Astrocyte of the cerebellum (primary cell): ENCODE measurements around the gene DHRS12.

Experiments
- DNase-seq: peaks from one replicate; pipeline ENCODE4 v3.0.0-alpha.2; 2011; ENCODE audit warnings: low read depth
- H3K4me3 ChIP-seq: 2 replicates; pipeline ENCODE4 v1.5.1; 2011; ENCODE audit warnings: mild to moderate bottlenecking, low read depth, low read length, moderate library complexity
- in situ Hi-C: cut with HindIII; loops from 2 replicates; pipeline ENCODE4 v1.10.0; 2017; ENCODE audit warnings: low sequenced_read_pairs
- TF ChIP-seq, protein P1 (sequence below): IDR thresholded peaks from 2 replicates; pipeline ENCODE4 v1.5.1; 2012; ENCODE audit warnings: low read length, low read depth, moderate library complexity, mild to moderate bottlenecking; ENCODE audit errors: missing control alignments

Gene DHRS12

DNA sequence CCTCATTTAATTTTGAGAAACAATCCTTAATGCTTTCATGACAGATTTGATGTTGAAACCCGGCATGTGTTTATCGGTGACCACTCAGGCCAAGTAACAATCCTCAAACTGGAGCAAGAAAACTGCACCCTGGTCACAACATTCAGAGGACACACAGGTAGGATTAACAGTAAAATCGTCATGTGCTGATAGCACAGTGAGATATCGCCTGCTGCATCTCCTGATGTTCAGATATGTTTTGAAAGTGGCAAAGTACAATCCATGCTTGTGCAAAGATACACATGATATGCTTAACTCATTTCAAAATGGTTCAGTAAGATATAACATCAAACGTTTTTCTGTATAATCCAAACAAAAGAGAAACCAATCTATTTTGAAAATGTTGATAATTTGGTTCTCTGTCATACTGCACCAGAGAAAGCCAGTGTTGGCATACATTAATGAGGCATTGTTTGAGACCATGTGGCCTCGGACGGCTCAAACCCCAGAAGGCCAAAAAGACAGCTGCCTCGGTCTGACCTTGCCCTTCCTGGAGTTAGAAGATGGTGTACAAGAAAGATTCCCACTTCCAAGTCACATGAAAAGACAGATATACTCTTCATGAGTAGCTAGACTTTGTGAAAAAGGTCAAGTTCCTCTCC is 76.2 kb downstream of the DHRS12 start:
- in situ Hi-C loops: loop anchor here (10.0 to 25.0 kb wide), 2 partner anchors 103 to 265 kb away; partner anchors contain the start of gene INTS6
- TF ChIP-seq, protein P1, sequence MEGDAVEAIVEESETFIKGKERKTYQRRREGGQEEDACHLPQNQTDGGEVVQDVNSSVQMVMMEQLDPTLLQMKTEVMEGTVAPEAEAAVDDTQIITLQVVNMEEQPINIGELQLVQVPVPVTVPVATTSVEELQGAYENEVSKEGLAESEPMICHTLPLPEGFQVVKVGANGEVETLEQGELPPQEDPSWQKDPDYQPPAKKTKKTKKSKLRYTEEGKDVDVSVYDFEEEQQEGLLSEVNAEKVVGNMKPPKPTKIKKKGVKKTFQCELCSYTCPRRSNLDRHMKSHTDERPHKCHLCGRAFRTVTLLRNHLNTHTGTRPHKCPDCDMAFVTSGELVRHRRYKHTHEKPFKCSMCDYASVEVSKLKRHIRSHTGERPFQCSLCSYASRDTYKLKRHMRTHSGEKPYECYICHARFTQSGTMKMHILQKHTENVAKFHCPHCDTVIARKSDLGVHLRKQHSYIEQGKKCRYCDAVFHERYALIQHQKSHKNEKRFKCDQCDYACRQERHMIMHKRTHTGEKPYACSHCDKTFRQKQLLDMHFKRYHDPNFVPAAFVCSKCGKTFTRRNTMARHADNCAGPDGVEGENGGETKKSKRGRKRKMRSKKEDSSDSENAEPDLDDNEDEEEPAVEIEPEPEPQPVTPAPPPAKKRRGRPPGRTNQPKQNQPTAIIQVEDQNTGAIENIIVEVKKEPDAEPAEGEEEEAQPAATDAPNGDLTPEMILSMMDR: no peak
- DNase-seq: no peak
- H3K4me3 ChIP-seq: no peak overlapping the region

DNA sequence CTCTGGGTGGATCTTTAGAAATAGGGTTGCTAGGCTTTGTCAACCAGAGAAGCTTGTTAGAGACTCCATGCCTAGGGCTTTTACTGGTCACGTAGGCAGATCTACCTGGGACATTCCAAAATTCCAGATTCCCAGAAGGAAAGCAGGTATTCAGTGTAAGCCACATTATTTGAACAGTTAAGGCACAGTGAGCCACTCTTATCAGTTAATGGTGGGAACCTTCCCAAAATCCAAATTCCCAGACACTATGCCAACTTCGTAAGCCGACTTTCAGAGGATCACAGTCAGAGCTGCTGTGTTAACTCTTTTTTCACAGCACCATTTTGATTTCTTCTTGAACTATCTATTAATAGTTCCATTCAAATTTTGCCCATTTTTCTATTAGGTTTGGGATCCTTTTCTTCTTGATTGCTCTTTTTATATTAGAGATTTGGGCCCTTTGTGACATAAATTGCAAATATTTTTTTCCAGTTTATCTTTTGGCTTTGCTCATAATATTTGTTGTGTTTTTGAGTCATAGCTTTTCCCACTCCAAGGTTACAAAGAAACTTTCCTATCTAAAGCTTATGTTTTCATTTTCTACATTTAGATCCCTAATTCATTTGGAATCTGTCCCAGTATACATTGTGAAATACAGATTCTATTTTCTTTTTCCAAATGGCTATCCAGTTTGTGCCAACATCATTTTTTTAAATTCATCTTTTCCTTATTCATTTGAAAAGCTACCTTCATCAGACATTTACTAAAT is 77.3 kb downstream of the DHRS12 start:
- in situ Hi-C loops: loop anchor here (10.0 to 25.0 kb wide), 2 partner anchors 102 to 264 kb away; partner anchors contain the start of gene INTS6
- no peak overlapping the region for H3K4me3 ChIP-seq
- TF ChIP-seq, protein P1: no peak
- DNase-seq: peak; percentile 48

- no peak overlapping the region for H3K4me3 ChIP-seq
- DNase-seq: no peak
- TF ChIP-seq, protein P1: no peak
- in situ Hi-C loops: loop anchor here (10.0 to 25.0 kb wide), 2 partner anchors 100 to 262 kb away; partner anchors contain the start of gene INTS6
Observed at GRCh38 chr13:51724721-51725120, 79.2 kb downstream of the DHRS12 start.

DNA sequence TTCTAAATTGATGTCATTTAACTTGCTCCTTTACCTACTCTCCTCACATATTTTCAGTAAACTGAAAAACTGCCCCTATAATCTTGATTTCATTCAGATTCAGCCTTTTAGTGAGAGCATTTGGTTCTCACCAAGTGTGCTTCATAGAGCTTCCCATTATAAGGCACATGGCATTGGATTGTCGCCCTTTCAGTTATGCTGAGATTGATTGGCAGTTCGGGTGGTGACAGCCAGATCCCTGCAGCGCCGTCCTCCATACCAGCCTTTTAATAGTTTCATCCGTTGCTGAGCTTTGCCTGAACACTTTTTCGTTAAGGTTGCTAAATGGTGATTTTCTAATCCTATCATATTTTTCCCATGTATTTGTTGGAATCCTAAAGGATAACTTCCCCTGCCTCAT is 80.4 kb downstream of the DHRS12 start:
- H3K4me3 ChIP-seq: no peak overlapping the region
- in situ Hi-C loops: loop anchor here (10.0 kb wide), 1 partner anchor 99 kb away; no protein-coding TSS in a partner anchor
- TF ChIP-seq, protein P1: no peak
- DNase-seq: no peak

DNA sequence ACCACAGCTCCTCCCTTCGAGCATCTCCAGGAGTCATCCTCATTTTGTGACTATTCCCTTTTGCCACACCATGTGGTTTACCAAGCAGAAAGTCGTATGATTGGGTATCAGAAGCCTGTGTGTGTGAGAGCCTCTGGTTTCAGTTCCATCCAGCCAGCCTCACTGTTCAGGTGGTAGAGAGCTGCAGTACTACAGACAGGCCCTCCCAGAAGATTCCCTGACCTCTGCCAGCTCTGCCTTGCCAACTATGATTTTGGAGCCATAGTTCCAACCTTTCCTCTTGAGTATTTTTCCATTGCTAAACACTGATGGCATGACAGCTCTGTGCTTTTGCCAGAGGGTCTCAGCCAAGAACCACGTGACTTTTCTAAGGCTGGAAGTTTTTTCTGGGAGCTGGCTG is 82.5 kb downstream of the DHRS12 start:
- in situ Hi-C loops: loop anchor here (10.0 kb wide), 1 partner anchor 97 kb away; no protein-coding TSS in a partner anchor
- TF ChIP-seq, protein P1: no peak
- no peak overlapping the region for H3K4me3 ChIP-seq
- DNase-seq: no peak

- TF ChIP-seq, protein P1: no peak
- H3K4me3 ChIP-seq: no peak overlapping the region
- in situ Hi-C loops: no loop called here
- no peak for DNase-seq
Observed at GRCh38 chr13:51719394-51719793, 84.6 kb downstream of the DHRS12 start.
